Measurements from ENCODE around the gene FLOT2. TPM values are rescaled to one million over a fixed set of nuclear protein-coding genes. Genes with fewer than 3 reads are reported as not detected.

FLOT2 gene
- polyA plus RNA-seq, 1 of the 3 experiments (the other 2 are of a cell fraction), result 105 TPM

GRCh38 chr17:28938552-28938951 is 41.0 kb upstream of the FLOT2 start:
- H3F3A ChIP-seq (replicated peaks; ENCODE audit: insufficient read depth), result no peaks in the 10 kb centered on the region
- H3K9me2 ChIP-seq, result no peaks in the 10 kb centered on the region
- H3K36me3 ChIP-seq (replicated peaks in 1 of 2; ENCODE audit: control insufficient read depth in 1 of 2, insufficient read depth in 2 of 2, low read length in 1 of 2), result peaks cover 22% of the 10 kb centered on the region in 2 experiments
- H3K4me1 ChIP-seq (ENCODE audit: control insufficient read depth in 1 of 2, insufficient read depth in 2 of 2, low read depth in 1 of 2, low read length in 1 of 2), result peaks cover 0 to 26% of the 10 kb centered on the region in 2 experiments; a peak in 2 of 4 replicates
- H2AFZ ChIP-seq (ENCODE audit: low read depth), result no peak overlapping the region
- peaks cover 84% of the 10 kb centered on the region for H4K20me1 ChIP-seq (ENCODE audit: insufficient read depth)
- H3K27ac ChIP-seq (ENCODE audit: low read depth in 2 of 2, low read length in 1 of 2), result no peak overlapping the region
- H3K9me3 ChIP-seq, result no peaks in the 10 kb centered on the region
- no peak overlapping the region for H3K4me2 ChIP-seq
- TF ChIP-seq PBX3 (IDR thresholded peaks at IDR 0.05) (no peak), EP300 (IDR thresholded peaks at IDR 0.05; ENCODE audit: borderline replicate concordance in 1 of 2, low read depth in 1 of 2, low read length in 1 of 2) (no peak), FOSL2 (IDR thresholded peaks at IDR 0.05; ENCODE audit: borderline replicate concordance, low read depth) (no peak), CTCF (IDR thresholded peaks at IDR 0.05) (no peak), EZH2phosphoT487 (IDR thresholded peaks at IDR 0.05; ENCODE audit: borderline replicate concordance, low read depth) (no peak), TAF1 (IDR thresholded peaks at IDR 0.05; ENCODE audit: borderline replicate concordance, low read depth, low read length) (no peak), USF2 (IDR thresholded peaks at IDR 0.05; ENCODE audit: borderline replicate concordance, low read depth, low read length) (no peak), RXRA (IDR thresholded peaks at IDR 0.05; ENCODE audit: borderline replicate concordance, low read depth) (no peak), RAD21 (IDR thresholded peaks at IDR 0.05; ENCODE audit: low read length) (no peak)
- ChIA-PET CTCF (interaction anchor here (1.3 to 3.2 kb wide), 6 partner anchors 11 to 186 kb away, joined by 3 to 14 read pairs (median 4); no protein-coding TSS in a partner anchor), POLR2A (no interaction called here)
- H3K9ac ChIP-seq, result no peak overlapping the region
- H3K27me3 ChIP-seq (ENCODE audit: insufficient read depth), result no peaks in the 10 kb centered on the region
- no peak for DNase-seq
- H3K4me3 ChIP-seq (ENCODE audit: low read depth in 2 of 2, low read length in 1 of 2), result no peak overlapping the region
- H3K79me2 ChIP-seq (ENCODE audit: insufficient read depth), result peaks cover 100% of the 10 kb centered on the region

- no peak overlapping the region for H3K9ac ChIP-seq
- no peaks in the 10 kb centered on the region for H3K27me3 ChIP-seq (ENCODE audit: insufficient read depth)
- POLR2A ChIA-PET, result no interaction called here
- no peaks in the 10 kb centered on the region for H3K9me2 ChIP-seq
- H2AFZ ChIP-seq (ENCODE audit: low read depth), result no peak overlapping the region
- no peak overlapping the region for H3K4me2 ChIP-seq
- no peaks in the 10 kb centered on the region for H3K9me3 ChIP-seq
- CTCF ChIA-PET, result interaction anchor here (0.9 to 3.2 kb wide), 10 partner anchors 8 to 187 kb away, joined by 3 to 14 read pairs (median 4); no protein-coding TSS in a partner anchor
- H3K36me3 ChIP-seq (replicated peaks in 1 of 2; ENCODE audit: control insufficient read depth in 1 of 2, insufficient read depth in 2 of 2, low read length in 1 of 2), result peaks cover 14 to 16% of the 10 kb centered on the region in 2 experiments
- H3F3A ChIP-seq (replicated peaks; ENCODE audit: insufficient read depth), result no peaks in the 10 kb centered on the region
- no peak for TF ChIP-seq IRF3 (IDR thresholded peaks at IDR 0.05; ENCODE audit: low read depth, low read length)
- TF ChIP-seq RXRA (IDR thresholded peaks at IDR 0.05; ENCODE audit: borderline replicate concordance, low read depth), result no peak
- no peak for TF ChIP-seq GATA2 (CRISPR knock-in tag; IDR thresholded peaks at IDR 0.05)
- no peak for TF ChIP-seq CHD2 (IDR thresholded peaks at IDR 0.05; ENCODE audit: low read length, partially characterized antibody)
- TF ChIP-seq NFIC (IDR thresholded peaks at IDR 0.05; ENCODE audit: borderline replicate concordance), result no peak
- no peak for TF ChIP-seq ELF1 (IDR thresholded peaks at IDR 0.05)
- no peak for TF ChIP-seq TEAD4 (IDR thresholded peaks at IDR 0.05; ENCODE audit: borderline replicate concordance, insufficient read depth)
- no peak for TF ChIP-seq GABPA (IDR thresholded peaks at IDR 0.05; ENCODE audit: low read depth)
- peaks cover 0 to 26% of the 10 kb centered on the region in 2 experiments; a peak in 2 of 4 replicates for H3K4me1 ChIP-seq (ENCODE audit: control insufficient read depth in 1 of 2, insufficient read depth in 2 of 2, low read depth in 1 of 2, low read length in 1 of 2)
- no peak for DNase-seq
- no peak overlapping the region for H3K4me3 ChIP-seq (ENCODE audit: low read depth in 2 of 2, low read length in 1 of 2)
- no peak overlapping the region for H3K27ac ChIP-seq (ENCODE audit: low read depth in 2 of 2, low read length in 1 of 2)
- 92% methylated on average over 5 of the region's 5 CpGs for WGBS (ENCODE audit: low lambda C conversion rate)
- peaks cover 100% of the 10 kb centered on the region for H3K79me2 ChIP-seq (ENCODE audit: insufficient read depth)
- peaks cover 91% of the 10 kb centered on the region for H4K20me1 ChIP-seq (ENCODE audit: insufficient read depth)
Observed at GRCh38 chr17:28937044-28937729, 39.7 kb upstream of the FLOT2 start.
